Retina (tissue), 1 donor: ENCODE results near the gene TKTL2.
"Not testable (repeated sequence)": the region's sequence is repeated elsewhere in the genome, so short reads cannot be mapped to it uniquely, and the experiment has no call there.

Experiments
- DNase-seq: peaks from one replicate; pipeline ENCODE4 v3.0.0-alpha.2; 2016

The TKTL2 gene

DNA sequence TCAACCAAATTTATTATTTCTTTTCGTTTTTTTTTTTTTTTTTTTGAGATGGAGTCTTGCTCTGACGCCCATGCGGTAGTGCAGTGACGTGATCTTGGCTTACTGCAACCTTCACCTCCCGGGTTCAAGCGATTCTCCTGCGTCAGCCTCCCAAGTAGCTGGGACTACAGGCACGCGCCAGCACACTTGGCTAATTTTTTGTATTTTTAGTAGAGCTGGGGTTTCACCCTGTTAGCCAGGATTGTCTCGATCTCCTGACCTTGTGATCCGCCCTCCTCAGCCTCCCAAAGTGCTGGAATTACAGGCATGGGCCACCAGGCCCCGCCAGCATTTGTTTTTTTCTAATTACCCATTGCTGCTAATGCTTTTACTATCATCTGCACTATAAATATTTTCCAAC is 26.5 kb downstream of the TKTL2 start:
- DNase-seq, result not testable (repeated sequence)

DNA sequence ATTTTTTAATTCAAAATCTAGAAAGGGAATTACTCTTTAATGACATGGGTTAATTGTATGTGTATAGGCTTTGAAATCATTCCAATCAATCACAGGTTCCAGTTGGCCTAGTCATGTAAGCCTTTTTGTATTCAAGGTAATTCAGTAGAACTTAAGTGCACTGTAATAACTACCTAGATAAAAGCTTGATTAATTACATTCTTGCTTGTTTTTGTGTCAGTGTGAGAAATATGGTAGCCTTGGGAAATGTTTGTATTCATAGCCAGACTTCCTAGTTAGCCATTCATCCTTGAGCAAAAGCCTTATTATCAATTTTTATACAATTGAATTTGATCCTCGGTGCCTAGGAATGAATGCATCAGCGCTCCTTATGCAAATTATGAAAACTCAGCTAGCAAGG is 33.5 kb downstream of the TKTL2 start:
- no peak for DNase-seq
